ENCODE data around the gene SIN3A. TPM values are rescaled to one million over a fixed set of nuclear protein-coding genes. Genes with fewer than 3 reads are reported as not detected.

Gene SIN3A
- total RNA-seq, 1 donor from 2014 or later, result 59.2 TPM

DNA sequence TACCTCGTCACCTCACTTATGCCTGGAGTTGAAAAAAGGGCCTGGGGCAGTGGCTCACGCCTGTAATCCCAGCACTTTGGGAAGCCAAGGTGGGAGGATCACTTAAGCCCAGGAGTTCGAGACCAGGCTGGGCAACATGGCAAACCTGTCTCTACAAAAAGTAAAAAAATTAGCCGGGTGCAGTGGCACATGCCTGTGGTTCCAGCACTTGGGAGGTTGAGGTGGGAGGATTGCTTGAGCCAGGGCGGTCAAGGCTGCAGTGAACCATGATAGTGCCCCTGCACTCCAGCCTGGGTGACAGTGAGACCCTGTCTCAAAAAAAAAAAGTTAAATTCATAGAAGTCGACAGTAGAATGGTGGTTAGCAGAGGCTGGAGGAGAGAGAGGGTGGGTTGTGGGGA lies 109.3 kb downstream of the SIN3A start:
- Histone ChIP-seq H3K36me3 (no peaks in the 10 kb centered on the region), H3K4me3 (no peak overlapping the region), H3K27ac (no peak overlapping the region), H3K27me3 (no peaks in the 10 kb centered on the region), H3K9me3 (no peaks in the 10 kb centered on the region), H3K4me1 (peaks cover 8% of the 10 kb centered on the region)
- intact Hi-C loops (cut with DNase I), result no loop called here
- no peak for DNase-seq (ENCODE audit: extremely low spot score in 2 of 2)
- TF ChIP-seq, protein P1, sequence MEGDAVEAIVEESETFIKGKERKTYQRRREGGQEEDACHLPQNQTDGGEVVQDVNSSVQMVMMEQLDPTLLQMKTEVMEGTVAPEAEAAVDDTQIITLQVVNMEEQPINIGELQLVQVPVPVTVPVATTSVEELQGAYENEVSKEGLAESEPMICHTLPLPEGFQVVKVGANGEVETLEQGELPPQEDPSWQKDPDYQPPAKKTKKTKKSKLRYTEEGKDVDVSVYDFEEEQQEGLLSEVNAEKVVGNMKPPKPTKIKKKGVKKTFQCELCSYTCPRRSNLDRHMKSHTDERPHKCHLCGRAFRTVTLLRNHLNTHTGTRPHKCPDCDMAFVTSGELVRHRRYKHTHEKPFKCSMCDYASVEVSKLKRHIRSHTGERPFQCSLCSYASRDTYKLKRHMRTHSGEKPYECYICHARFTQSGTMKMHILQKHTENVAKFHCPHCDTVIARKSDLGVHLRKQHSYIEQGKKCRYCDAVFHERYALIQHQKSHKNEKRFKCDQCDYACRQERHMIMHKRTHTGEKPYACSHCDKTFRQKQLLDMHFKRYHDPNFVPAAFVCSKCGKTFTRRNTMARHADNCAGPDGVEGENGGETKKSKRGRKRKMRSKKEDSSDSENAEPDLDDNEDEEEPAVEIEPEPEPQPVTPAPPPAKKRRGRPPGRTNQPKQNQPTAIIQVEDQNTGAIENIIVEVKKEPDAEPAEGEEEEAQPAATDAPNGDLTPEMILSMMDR (IDR thresholded peaks at IDR 0.05), result no peak
- no peak for TF ChIP-seq POLR2AphosphoS5 (IDR thresholded peaks at IDR 0.05; ENCODE audit: insufficient read depth in 1 of 2, low read depth in 1 of 2)
- TF ChIP-seq POLR2A (IDR thresholded peaks at IDR 0.05), result no peak

DNA sequence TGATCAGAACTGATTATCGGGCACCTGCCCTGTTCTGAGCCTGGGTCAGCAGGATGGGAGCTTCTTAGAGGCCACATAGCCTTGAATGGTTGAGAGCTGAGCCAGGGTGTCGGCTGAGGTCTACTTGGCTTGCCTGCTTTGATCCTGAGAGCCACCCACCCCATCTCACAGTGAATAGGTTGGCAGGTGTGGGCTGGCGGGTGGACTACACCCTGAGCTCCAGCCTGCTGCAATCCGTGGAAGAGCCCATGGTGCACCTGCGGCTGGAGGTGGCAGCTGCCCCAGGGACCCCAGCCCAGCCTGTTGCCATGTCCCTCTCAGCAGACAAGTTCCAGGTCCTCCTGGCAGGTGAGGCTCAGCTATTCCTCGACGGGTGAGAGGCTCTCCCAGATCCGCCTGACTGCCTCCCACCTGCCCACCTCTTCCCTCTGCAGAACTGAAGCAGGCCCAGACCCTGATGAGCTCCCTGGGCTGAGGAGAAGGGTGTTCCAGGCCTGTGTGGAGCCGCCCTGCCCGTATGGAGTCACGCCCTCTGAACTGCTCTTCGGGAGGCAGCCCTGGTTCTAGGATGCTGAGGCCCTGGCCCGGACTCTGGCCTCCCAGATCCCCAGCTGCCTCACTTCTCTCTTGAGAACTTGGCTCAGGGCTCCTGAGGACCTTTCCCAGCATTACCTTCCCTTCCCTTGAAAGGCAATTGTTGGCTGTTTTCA lies 111.8 kb downstream of the SIN3A start:
- Histone ChIP-seq H3K4me1 (peaks cover 13% of the 10 kb centered on the region), H3K27ac (no peak overlapping the region), H3K27me3 (no peaks in the 10 kb centered on the region), H3K36me3 (no peaks in the 10 kb centered on the region), H3K4me3 (no peak overlapping the region), H3K9me3 (no peaks in the 10 kb centered on the region)
- TF ChIP-seq, protein P1 (IDR thresholded peaks at IDR 0.05), result no peak
- no peak for TF ChIP-seq POLR2AphosphoS5 (IDR thresholded peaks at IDR 0.05; ENCODE audit: insufficient read depth in 1 of 2, low read depth in 1 of 2)
- no peak for TF ChIP-seq POLR2A (IDR thresholded peaks at IDR 0.05)
- DNase-seq (ENCODE audit: extremely low spot score in 2 of 2), result no peak
- intact Hi-C loops (cut with DNase I), result no loop called here

DNA sequence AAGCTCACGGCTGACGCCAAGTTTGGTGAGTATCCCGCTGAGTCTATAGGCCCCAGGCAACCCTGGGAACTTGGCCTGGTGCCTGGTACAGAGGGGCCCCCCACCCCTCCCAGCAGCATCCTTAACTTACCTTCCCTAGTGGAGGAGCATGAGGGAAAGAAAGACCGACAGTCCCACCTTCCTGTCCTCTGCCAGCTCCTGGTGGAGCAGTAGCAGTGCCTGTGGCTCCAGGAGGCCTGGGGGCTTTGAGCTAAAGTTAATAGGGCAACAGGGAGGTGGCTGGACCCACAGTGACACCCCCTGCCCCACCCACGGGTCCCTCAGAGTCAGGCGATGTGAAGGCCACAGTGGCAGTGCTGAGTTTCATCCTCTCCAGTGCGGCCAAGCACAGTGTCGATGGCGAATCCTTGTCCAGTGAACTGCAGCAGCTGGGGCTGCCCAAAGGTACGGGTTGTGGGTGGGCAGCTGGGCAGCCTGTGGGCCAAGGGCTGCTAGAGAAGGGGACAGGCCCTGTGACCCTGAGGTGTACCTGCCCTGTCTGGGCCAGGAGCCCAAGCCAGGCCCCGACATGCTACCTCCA lies 112.7 kb downstream of the SIN3A start:
- no peaks in the 10 kb centered on the region for H3K27me3 ChIP-seq
- H3K4me1 ChIP-seq, result peaks cover 13% of the 10 kb centered on the region
- no peaks in the 10 kb centered on the region for H3K36me3 ChIP-seq
- intact Hi-C loops (cut with DNase I), result no loop called here
- TF ChIP-seq, protein P1 (IDR thresholded peaks at IDR 0.05), result no peak
- TF ChIP-seq POLR2A (IDR thresholded peaks at IDR 0.05) (no peak), POLR2AphosphoS5 (IDR thresholded peaks at IDR 0.05; ENCODE audit: insufficient read depth in 1 of 2, low read depth in 1 of 2) (no peak)
- DNase-seq (ENCODE audit: extremely low spot score in 2 of 2), result no peak
- no peaks in the 10 kb centered on the region for H3K9me3 ChIP-seq
- no peak overlapping the region for H3K27ac ChIP-seq
- H3K4me3 ChIP-seq, result no peak overlapping the region

DNA sequence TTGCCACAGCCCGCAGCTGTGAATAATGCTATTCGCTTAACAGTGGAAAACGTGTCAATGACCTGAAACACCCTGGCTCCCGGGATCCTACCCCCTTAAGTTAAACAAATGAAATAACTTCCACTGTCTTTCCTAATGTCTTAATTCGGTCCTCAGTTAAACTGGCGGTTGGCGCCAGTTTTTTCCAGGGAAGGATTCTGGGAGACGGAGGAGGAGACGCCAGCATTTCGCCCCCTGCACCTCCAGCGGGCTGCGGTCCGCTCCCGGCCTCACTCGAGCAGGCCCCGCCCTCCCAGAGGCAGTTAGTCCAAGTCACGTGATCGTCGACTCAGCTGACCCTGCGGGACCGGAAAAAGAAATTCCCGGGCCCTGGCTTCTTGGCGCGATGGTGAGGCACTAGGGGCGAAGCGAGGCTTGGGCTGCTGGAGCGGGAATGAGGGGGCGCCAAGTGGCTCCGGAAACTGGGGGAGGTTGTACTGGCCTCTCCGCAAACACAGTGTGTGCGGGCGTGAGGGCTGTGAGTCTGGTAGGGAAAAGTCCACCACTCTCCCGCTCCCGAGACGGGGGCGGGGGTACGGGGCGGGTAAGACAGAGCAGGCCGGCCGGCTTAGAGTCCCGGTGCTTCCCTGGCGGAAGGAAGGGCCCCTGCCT lies 115.7 kb downstream of the SIN3A start, which contains the start of gene COMMD4:
TSS of gene COMMD4 (plus strand) at position 359 of the 651 bp plus-strand sequence. CDS start at position 386, 27 bp downstream.
- DNase-seq (ENCODE audit: extremely low spot score in 2 of 2), result peak in 1 of 2 donors; percentile 94
- H3K27ac ChIP-seq, result peak within 1 kb of the TSS; percentile 84
- H3K27me3 ChIP-seq, result no peaks in the 10 kb centered on the region
- intact Hi-C loops (cut with DNase I), result no loop called here
- no peak for TF ChIP-seq POLR2A (IDR thresholded peaks at IDR 0.05)
- TF ChIP-seq POLR2AphosphoS5 (IDR thresholded peaks at IDR 0.05; ENCODE audit: insufficient read depth in 1 of 2, low read depth in 1 of 2), result peak; percentile 79 to 93
- TF ChIP-seq, protein P1 (IDR thresholded peaks at IDR 0.05), result peak in 1 of 3 experiments; percentile 15
- H3K36me3 ChIP-seq, result no peaks in the 10 kb centered on the region
- H3K4me3 ChIP-seq, result peak within 1 kb of the TSS; percentile 74 to 88
- peaks cover 13% of the 10 kb centered on the region for H3K4me1 ChIP-seq
- no peaks in the 10 kb centered on the region for H3K9me3 ChIP-seq

Measured in vagina (tissue), 2 donors.